ENCODE measurements around the gene KLKB1.

The KLKB1 gene

DNA sequence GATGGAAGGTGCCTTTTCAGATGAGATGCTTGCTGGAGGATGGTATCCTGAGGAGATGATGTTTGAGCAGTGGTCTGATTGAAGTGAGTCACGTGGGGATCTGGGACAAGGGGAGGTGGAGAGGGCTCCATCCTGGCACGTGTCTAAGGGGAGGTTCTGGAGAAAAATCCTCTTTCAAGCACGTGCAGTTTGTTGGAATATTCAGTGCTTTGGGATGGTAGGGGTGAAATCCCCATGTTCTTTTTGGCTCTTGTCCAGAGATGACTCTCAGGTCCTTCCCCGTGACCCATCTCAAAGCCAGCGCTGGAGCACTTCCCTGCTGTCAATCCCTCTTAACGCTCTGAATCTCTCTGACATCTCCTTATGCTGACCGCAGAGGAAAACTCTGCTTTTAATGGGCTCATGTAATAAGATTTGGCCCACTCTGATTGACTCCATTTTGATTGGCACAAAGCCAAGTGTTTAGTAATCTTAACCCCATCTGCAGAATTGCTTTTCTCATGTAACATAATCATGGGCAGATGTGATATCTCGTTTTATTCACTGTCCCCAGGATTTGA, 10.8 kb upstream of the KLKB1 start:
- Histone ChIP-seq H3K79me2 (ENCODE audit: control insufficient read depth, insufficient read depth, low read length, poor library complexity) (no peaks in the 10 kb centered on the region), H2BK5ac (ENCODE audit: low read depth, low read length, poor library complexity) (no peak overlapping the region), H4K12ac (ENCODE audit: low read depth, low read length) (no peak overlapping the region), H3K14ac (ENCODE audit: low read length) (no peak overlapping the region), H3K27ac (ENCODE audit: low read depth, low read length) (no peak overlapping the region), H2BK12ac (ENCODE audit: low read length) (no peak overlapping the region), H2AK5ac (ENCODE audit: low read length) (no peak overlapping the region), H3K4me1 (ENCODE audit: control insufficient read depth in 1 of 2, insufficient read depth in 2 of 2, low read length in 2 of 2) (no peaks in the 10 kb centered on the region), H4K8ac (ENCODE audit: low read depth, low read length) (no peak overlapping the region), H3K9me3 (ENCODE audit: insufficient read depth, low read depth, low read length) (no peaks in the 10 kb centered on the region), H3K36me3 (ENCODE audit: control insufficient read depth in 1 of 2, insufficient read depth in 2 of 2, low read length in 2 of 2) (no peaks in the 10 kb centered on the region), H2BK120ac (ENCODE audit: insufficient read depth, low read length, poor library complexity) (no peak overlapping the region), H3K9ac (ENCODE audit: low read length) (no peak overlapping the region), H3K23ac (ENCODE audit: low read length) (no peak overlapping the region), H2AFZ (ENCODE audit: insufficient read depth, low read length, poor library complexity) (no peak overlapping the region), H3K18ac (ENCODE audit: low read length) (no peak overlapping the region), H3K27me3 (ENCODE audit: insufficient read depth, low read length) (no peaks in the 10 kb centered on the region), H3K79me1 (ENCODE audit: low read length) (no peaks in the 10 kb centered on the region), H3K4me3 (ENCODE audit: low read depth, low read length) (no peak overlapping the region), H4K91ac (ENCODE audit: low read depth, low read length) (no peak overlapping the region), H3K4ac (ENCODE audit: low read depth, low read length) (no peak overlapping the region), H3K4me2 (ENCODE audit: low read length) (no peak overlapping the region)
- DNase-seq: no peak
- WGBS (ENCODE audit: extremely low coverage, insufficient coverage, insufficient read length): no CpG with 5 or more reads among the region's 8 CpGs

- H3K4me3 ChIP-seq (ENCODE audit: low read depth, low read length): no peak overlapping the region
- no peak overlapping the region for H2BK5ac ChIP-seq (ENCODE audit: low read depth, low read length, poor library complexity)
- DNase-seq: no peak
- H3K27me3 ChIP-seq (ENCODE audit: insufficient read depth, low read length): no peaks in the 10 kb centered on the region
- no peak overlapping the region for H4K91ac ChIP-seq (ENCODE audit: low read depth, low read length)
- H4K12ac ChIP-seq (ENCODE audit: low read depth, low read length): no peak overlapping the region
- no peaks in the 10 kb centered on the region for H3K79me1 ChIP-seq (ENCODE audit: low read length)
- no peak overlapping the region for H4K8ac ChIP-seq (ENCODE audit: low read depth, low read length)
- H2AFZ ChIP-seq (ENCODE audit: insufficient read depth, low read length, poor library complexity): no peak overlapping the region
- no peaks in the 10 kb centered on the region for H3K79me2 ChIP-seq (ENCODE audit: control insufficient read depth, insufficient read depth, low read length, poor library complexity)
- no peaks in the 10 kb centered on the region for H3K9me3 ChIP-seq (ENCODE audit: insufficient read depth, low read depth, low read length)
- H2BK12ac ChIP-seq (ENCODE audit: low read length): no peak overlapping the region
- no peak overlapping the region for H3K18ac ChIP-seq (ENCODE audit: low read length)
- no peaks in the 10 kb centered on the region for H3K4me1 ChIP-seq (ENCODE audit: control insufficient read depth in 1 of 2, insufficient read depth in 2 of 2, low read length in 2 of 2)
- no peak overlapping the region for H2AK5ac ChIP-seq (ENCODE audit: low read length)
- no peak overlapping the region for H3K4ac ChIP-seq (ENCODE audit: low read depth, low read length)
- H3K27ac ChIP-seq (ENCODE audit: low read depth, low read length): no peak overlapping the region
- no peak overlapping the region for H2BK120ac ChIP-seq (ENCODE audit: insufficient read depth, low read length, poor library complexity)
- no peak overlapping the region for H3K14ac ChIP-seq (ENCODE audit: low read length)
- WGBS (ENCODE audit: extremely low coverage, insufficient coverage, insufficient read length): no CpG with 5 or more reads among the region's 1 CpG
- H3K36me3 ChIP-seq (ENCODE audit: control insufficient read depth in 1 of 2, insufficient read depth in 2 of 2, low read length in 2 of 2): no peaks in the 10 kb centered on the region
- H3K23ac ChIP-seq (ENCODE audit: low read length): no peak overlapping the region
- no peak overlapping the region for H3K4me2 ChIP-seq (ENCODE audit: low read length)
- no peak overlapping the region for H3K9ac ChIP-seq (ENCODE audit: low read length)
These were observed 9.5 kb upstream of the KLKB1 start for GRCh38 chr4:186217733-186218293.

DNA sequence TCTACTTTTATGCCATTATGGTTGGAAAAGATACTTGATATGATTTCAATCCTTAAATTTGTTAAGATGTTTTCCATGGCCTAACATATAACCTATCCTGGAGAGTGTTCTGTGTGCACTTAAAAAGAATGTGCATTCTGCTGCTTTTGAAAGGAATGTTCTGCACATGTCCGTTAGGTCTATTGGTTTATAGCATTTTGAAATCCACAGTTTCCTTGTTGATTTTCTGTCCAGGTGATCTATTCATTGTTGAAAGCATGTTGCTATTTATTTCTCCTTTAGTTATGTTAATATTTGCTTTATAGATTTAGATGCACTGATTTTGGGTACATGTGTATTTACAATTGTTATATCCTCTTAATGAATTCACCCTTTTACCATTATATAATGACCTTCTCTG, 5.7 kb upstream of the KLKB1 start:
- H3K9me3 ChIP-seq (ENCODE audit: insufficient read depth, low read depth, low read length): peaks cover 2% of the 10 kb centered on the region
- DNase-seq: no peak
- H3K18ac ChIP-seq (ENCODE audit: low read length): no peak overlapping the region
- H2BK120ac ChIP-seq (ENCODE audit: insufficient read depth, low read length, poor library complexity): no peak overlapping the region
- no peaks in the 10 kb centered on the region for H3K36me3 ChIP-seq (ENCODE audit: control insufficient read depth in 1 of 2, insufficient read depth in 2 of 2, low read length in 2 of 2)
- no peak overlapping the region for H3K14ac ChIP-seq (ENCODE audit: low read length)
- H4K91ac ChIP-seq (ENCODE audit: low read depth, low read length): no peak overlapping the region
- no peaks in the 10 kb centered on the region for H3K4me1 ChIP-seq (ENCODE audit: control insufficient read depth in 1 of 2, insufficient read depth in 2 of 2, low read length in 2 of 2)
- no peak overlapping the region for H3K4me3 ChIP-seq (ENCODE audit: low read depth, low read length)
- H3K79me2 ChIP-seq (ENCODE audit: control insufficient read depth, insufficient read depth, low read length, poor library complexity): no peaks in the 10 kb centered on the region
- no peak overlapping the region for H3K4me2 ChIP-seq (ENCODE audit: low read length)
- H3K27ac ChIP-seq (ENCODE audit: low read depth, low read length): no peak overlapping the region
- H3K27me3 ChIP-seq (ENCODE audit: insufficient read depth, low read length): no peaks in the 10 kb centered on the region
- no peaks in the 10 kb centered on the region for H3K79me1 ChIP-seq (ENCODE audit: low read length)
- H4K8ac ChIP-seq (ENCODE audit: low read depth, low read length): no peak overlapping the region
- no peak overlapping the region for H2AK5ac ChIP-seq (ENCODE audit: low read length)
- H2BK12ac ChIP-seq (ENCODE audit: low read length): no peak overlapping the region
- no peak overlapping the region for H3K9ac ChIP-seq (ENCODE audit: low read length)
- no peak overlapping the region for H2BK5ac ChIP-seq (ENCODE audit: low read depth, low read length, poor library complexity)
- H4K12ac ChIP-seq (ENCODE audit: low read depth, low read length): no peak overlapping the region
- no peak overlapping the region for H2AFZ ChIP-seq (ENCODE audit: insufficient read depth, low read length, poor library complexity)
- H3K4ac ChIP-seq (ENCODE audit: low read depth, low read length): no peak overlapping the region
- WGBS (ENCODE audit: extremely low coverage, insufficient coverage, insufficient read length): no CpG with 5 or more reads among the region's 1 CpG
- no peak overlapping the region for H3K23ac ChIP-seq (ENCODE audit: low read length)

GRCh38 chr4:186225848-186226247, 1.5 kb upstream of the KLKB1 start:
- Histone ChIP-seq H3K79me2 (ENCODE audit: control insufficient read depth, insufficient read depth, low read length, poor library complexity) (no peaks in the 10 kb centered on the region), H2BK12ac (ENCODE audit: low read length) (no peak overlapping the region), H2BK120ac (ENCODE audit: insufficient read depth, low read length, poor library complexity) (no peak overlapping the region), H3K9me3 (ENCODE audit: insufficient read depth, low read depth, low read length) (peaks cover 2% of the 10 kb centered on the region), H3K18ac (ENCODE audit: low read length) (no peak overlapping the region), H3K4me2 (ENCODE audit: low read length) (no peak overlapping the region), H3K4ac (ENCODE audit: low read depth, low read length) (no peak overlapping the region), H4K91ac (ENCODE audit: low read depth, low read length) (no peak overlapping the region), H4K12ac (ENCODE audit: low read depth, low read length) (no peak overlapping the region), H2AFZ (ENCODE audit: insufficient read depth, low read length, poor library complexity) (no peak overlapping the region), H3K4me3 (ENCODE audit: low read depth, low read length) (no peak overlapping the region), H3K79me1 (ENCODE audit: low read length) (no peaks in the 10 kb centered on the region), H3K9ac (ENCODE audit: low read length) (no peak overlapping the region), H3K36me3 (ENCODE audit: control insufficient read depth in 1 of 2, insufficient read depth in 2 of 2, low read length in 2 of 2) (no peaks in the 10 kb centered on the region), H4K8ac (ENCODE audit: low read depth, low read length) (no peak overlapping the region), H2BK5ac (ENCODE audit: low read depth, low read length, poor library complexity) (no peak overlapping the region), H2AK5ac (ENCODE audit: low read length) (no peak overlapping the region), H3K23ac (ENCODE audit: low read length) (no peak overlapping the region), H3K4me1 (ENCODE audit: control insufficient read depth in 1 of 2, insufficient read depth in 2 of 2, low read length in 2 of 2) (no peaks in the 10 kb centered on the region), H3K27me3 (ENCODE audit: insufficient read depth, low read length) (no peaks in the 10 kb centered on the region), H3K14ac (ENCODE audit: low read length) (no peak overlapping the region), H3K27ac (ENCODE audit: low read depth, low read length) (no peak overlapping the region)
- no peak for DNase-seq

All from trophoblast cell (in vitro differentiated cells and primary cell).